BE2C (cell line): ENCODE measurements around the gene ENGASE.

Experiments
- DNase-seq: peaks from one replicate; pipeline ENCODE4 v3.0.0-alpha.2; 2020
- H3K27me3 ChIP-seq: fragments of 250-450 bp; sonication (Bioruptor Pico); 2 replicates; pipeline ENCODE4 v1.5.1; 2020; ENCODE audit warnings: mild to moderate bottlenecking
- H3K36me3 ChIP-seq: fragments of 250-450 bp; sonication (Bioruptor Pico); 2 replicates; pipeline ENCODE4 v1.5.1; 2020; ENCODE audit warnings: mild to moderate bottlenecking
- H3K4me1 ChIP-seq: fragments of 250-450 bp; sonication (Bioruptor Pico); 2 replicates; pipeline ENCODE4 v1.5.1; 2020
- H3K4me3 ChIP-seq: 2 replicates; pipeline ENCODE4 v1.5.1; 2011; ENCODE audit warnings: low read depth, low read length
- H3K9me3 ChIP-seq: fragments of 250-450 bp; sonication (Bioruptor Pico); 2 replicates; pipeline ENCODE4 v1.5.1; 2020
- TF ChIP-seq, protein P1 (sequence below): IDR thresholded peaks from 2 replicates; pipeline ENCODE4 v1.5.1; 2012; ENCODE audit warnings: mild to moderate bottlenecking, low read depth, low read length

ENGASE gene

DNA sequence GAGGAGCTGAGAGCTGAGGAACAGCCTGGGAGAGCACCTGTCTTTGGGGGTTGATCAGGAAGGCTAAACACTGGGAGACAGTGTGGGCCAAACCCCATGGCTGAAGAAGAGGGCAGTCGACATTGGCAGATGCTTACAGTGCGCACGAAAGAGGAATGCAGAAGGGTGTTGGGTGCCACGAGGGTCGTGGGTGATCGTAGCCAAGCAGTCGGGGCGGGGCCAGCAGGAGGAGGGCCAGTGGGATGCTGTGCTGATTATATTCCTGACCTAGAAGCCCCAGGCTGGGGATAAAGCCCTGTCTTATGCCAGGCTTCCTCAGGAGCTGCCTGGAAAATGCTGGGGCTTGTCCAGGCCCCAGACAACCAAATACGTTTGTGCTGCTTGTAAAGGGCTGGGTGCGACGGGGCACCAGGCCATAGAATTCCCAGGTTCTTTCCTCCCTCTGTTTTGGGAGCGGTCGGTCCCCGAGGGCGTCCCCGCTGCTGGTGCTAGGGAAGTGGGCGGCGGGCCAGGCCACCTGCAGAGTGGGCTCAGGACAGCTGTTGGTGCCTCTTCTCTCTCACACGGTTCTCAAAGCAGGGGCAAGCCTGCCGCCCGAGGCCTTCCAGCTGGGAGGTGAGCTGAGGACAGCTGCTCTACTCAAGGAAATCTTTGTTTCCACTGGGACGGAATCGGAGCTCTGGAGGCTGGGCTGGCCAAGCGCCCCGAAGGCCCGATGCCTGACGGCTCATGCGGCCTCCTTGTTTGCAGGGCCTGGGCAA is 40.7 kb upstream of the ENGASE start:
- Histone ChIP-seq H3K4me1 (no peaks in the 10 kb centered on the region), H3K9me3 (no peaks in the 10 kb centered on the region), H3K4me3 (no peak overlapping the region), H3K36me3 (no peaks in the 10 kb centered on the region), H3K27me3 (no peaks in the 10 kb centered on the region)
- TF ChIP-seq, protein P1, sequence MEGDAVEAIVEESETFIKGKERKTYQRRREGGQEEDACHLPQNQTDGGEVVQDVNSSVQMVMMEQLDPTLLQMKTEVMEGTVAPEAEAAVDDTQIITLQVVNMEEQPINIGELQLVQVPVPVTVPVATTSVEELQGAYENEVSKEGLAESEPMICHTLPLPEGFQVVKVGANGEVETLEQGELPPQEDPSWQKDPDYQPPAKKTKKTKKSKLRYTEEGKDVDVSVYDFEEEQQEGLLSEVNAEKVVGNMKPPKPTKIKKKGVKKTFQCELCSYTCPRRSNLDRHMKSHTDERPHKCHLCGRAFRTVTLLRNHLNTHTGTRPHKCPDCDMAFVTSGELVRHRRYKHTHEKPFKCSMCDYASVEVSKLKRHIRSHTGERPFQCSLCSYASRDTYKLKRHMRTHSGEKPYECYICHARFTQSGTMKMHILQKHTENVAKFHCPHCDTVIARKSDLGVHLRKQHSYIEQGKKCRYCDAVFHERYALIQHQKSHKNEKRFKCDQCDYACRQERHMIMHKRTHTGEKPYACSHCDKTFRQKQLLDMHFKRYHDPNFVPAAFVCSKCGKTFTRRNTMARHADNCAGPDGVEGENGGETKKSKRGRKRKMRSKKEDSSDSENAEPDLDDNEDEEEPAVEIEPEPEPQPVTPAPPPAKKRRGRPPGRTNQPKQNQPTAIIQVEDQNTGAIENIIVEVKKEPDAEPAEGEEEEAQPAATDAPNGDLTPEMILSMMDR: no peak
- peak; percentile 57 for DNase-seq

DNA sequence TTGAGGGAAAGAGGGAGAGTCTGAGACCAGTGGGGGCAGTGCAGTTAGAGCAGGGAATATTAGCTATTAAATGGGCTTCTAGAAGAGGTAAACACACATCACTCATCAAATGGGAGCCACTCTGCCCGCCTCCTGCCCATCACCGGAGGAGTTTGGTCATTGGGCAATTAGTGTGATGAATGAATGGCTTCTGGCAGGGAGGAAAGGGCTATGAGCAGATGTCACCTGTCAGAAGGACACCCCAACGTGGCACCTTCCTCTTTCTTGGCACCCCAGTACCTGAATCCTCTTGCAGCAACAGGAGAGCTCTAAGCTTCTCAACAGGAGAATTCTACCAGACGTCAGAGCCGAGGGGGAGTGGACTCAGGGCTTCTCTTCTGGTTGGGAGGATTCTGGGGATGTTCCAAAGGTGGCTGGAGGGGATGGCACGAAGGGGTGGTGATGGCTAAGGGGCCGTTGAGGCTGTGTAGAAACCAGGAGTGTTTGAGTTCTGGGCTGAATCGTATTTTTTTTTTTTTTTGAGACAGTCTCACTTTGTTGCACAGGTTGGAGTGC is 39.6 kb upstream of the ENGASE start:
- TF ChIP-seq, protein P1: no peak

GRCh38 chr17:79035686-79036085 is 38.9 kb upstream of the ENGASE start:
- Histone ChIP-seq H3K27me3 (no peaks in the 10 kb centered on the region), H3K9me3 (no peaks in the 10 kb centered on the region), H3K4me3 (no peak overlapping the region), H3K36me3 (no peaks in the 10 kb centered on the region), H3K4me1 (no peaks in the 10 kb centered on the region)
- TF ChIP-seq, protein P1: no peak
- DNase-seq: no peak

More for the DNA sequence above, 39.6 kb upstream of the ENGASE start:
- Histone ChIP-seq H3K4me1 (no peaks in the 10 kb centered on the region), H3K9me3 (no peaks in the 10 kb centered on the region), H3K27me3 (no peaks in the 10 kb centered on the region), H3K36me3 (no peaks in the 10 kb centered on the region), H3K4me3 (no peak overlapping the region)
- DNase-seq: no peak

DNA sequence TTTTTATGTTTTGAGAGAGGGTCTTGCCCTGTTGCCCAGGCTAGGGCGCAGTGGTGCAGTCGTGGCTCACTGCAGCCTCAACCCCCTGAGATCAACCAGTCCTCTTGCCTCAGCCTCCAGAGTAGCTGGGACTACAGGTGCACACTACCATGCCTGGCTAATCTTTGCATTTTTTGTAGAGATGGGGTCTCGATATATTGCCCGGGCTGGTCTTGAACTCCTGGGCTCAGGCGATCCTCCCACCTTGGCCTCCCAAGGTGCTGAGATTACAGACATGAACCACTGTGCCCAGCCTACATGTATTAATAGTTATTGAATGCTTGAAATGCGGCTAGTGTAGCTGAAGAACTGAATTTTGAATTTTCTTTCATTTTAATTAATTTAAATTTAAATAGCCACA is 38.4 kb upstream of the ENGASE start:
- TF ChIP-seq, protein P1: no peak
- no peak for DNase-seq
- Histone ChIP-seq H3K4me1 (no peaks in the 10 kb centered on the region), H3K4me3 (no peak overlapping the region), H3K9me3 (no peaks in the 10 kb centered on the region), H3K27me3 (no peaks in the 10 kb centered on the region), H3K36me3 (no peaks in the 10 kb centered on the region)

DNA sequence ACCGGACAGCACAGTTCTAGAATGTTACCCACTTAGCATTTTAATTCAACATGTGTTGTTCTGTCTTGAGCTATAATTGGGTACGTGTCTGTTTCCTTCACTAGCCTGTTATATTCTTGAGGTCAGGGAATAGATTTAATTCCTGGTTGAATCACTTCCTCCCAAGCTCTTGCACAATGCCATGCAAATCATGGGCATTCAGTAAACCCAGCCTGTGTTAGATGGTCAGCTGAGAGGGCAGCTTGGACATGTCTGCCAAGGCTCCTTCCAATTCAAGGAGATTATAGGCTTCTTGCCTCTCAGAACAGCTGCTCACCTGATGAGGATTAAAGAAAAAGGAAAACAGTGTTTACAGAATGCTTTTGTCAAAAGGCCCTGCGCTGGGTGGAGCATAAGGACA is 38.0 kb upstream of the ENGASE start:
- H3K27me3 ChIP-seq: no peaks in the 10 kb centered on the region
- no peak for DNase-seq

More for the DNA sequence above, 38.0 kb upstream of the ENGASE start:
- TF ChIP-seq, protein P1: no peak
- Histone ChIP-seq H3K9me3 (no peaks in the 10 kb centered on the region), H3K36me3 (no peaks in the 10 kb centered on the region), H3K4me1 (no peaks in the 10 kb centered on the region), H3K4me3 (no peak overlapping the region)
